AG10803 (cell line): ENCODE results near the gene PIP4K2A.
A peak's percentile ranks its signal among the peaks of the same experiment; 100 is the strongest.

Source experiments
- DNase-seq: peaks from one replicate; pipeline ENCODE4 v3.0.0; 2010; ENCODE audit warnings: low read depth
- H3K4me3 ChIP-seq: 2 replicates; pipeline ENCODE4 v1.5.1; 2011; ENCODE audit warnings: mild to moderate bottlenecking, low read length, control low read depth
- TF ChIP-seq, protein P1 (sequence below): conservative IDR thresholded peaks from 2 replicates; pipeline ENCODE4 v1.5.1; 2011; ENCODE audit warnings: mild to moderate bottlenecking, low read length, control low read depth, inconsistent platforms

Gene PIP4K2A

DNA sequence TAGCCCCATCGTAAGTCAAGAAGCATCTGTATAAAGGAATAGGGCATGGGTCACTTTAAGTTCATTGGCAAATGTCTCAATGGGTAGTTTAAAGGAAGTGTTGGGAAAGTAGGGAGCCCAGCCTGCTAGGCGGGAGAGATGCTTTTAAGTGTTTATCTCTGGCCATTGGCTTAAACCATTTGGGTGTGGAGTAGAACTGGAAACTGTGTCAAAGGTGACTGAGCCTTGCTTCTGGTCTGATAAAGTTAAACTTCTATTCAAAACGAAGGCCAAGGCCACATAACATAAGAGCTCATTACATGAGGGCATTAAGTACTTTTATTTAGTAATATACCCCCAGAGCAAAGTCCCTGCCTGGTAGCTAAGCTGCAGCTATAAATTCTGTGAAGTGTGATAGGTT, 220.4 kb downstream of the PIP4K2A start:
- H3K4me3 ChIP-seq: no peak overlapping the region
- no peak for DNase-seq
- TF ChIP-seq, protein P1, sequence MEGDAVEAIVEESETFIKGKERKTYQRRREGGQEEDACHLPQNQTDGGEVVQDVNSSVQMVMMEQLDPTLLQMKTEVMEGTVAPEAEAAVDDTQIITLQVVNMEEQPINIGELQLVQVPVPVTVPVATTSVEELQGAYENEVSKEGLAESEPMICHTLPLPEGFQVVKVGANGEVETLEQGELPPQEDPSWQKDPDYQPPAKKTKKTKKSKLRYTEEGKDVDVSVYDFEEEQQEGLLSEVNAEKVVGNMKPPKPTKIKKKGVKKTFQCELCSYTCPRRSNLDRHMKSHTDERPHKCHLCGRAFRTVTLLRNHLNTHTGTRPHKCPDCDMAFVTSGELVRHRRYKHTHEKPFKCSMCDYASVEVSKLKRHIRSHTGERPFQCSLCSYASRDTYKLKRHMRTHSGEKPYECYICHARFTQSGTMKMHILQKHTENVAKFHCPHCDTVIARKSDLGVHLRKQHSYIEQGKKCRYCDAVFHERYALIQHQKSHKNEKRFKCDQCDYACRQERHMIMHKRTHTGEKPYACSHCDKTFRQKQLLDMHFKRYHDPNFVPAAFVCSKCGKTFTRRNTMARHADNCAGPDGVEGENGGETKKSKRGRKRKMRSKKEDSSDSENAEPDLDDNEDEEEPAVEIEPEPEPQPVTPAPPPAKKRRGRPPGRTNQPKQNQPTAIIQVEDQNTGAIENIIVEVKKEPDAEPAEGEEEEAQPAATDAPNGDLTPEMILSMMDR: no peak

- no peak overlapping the region for H3K4me3 ChIP-seq
- DNase-seq: no peak
- TF ChIP-seq, protein P1: no peak
Observed at GRCh38 chr10:22491931-22492615, 222.3 kb downstream of the PIP4K2A start.

DNA sequence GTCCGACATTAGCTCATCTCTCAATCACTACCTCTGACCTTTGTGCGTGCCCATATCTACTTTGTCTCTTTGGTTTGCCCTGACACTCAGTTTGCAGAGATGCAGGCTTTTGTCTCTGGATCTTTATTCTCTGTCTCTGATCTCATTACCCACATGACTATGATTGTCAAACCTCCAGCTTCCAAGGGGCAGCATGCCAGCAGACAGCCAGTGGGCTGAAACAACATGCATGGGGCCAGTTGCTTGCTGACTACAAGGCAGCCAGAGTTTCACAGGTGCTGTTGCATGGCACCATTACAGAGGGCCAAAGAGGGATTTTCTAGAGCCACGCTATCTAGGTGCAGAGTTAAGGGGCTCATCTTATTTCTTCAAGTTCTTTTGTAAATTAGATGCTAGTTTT, 222.9 kb downstream of the PIP4K2A start:
- H3K4me3 ChIP-seq: no peak overlapping the region
- TF ChIP-seq, protein P1: no peak
- no peak for DNase-seq

DNA sequence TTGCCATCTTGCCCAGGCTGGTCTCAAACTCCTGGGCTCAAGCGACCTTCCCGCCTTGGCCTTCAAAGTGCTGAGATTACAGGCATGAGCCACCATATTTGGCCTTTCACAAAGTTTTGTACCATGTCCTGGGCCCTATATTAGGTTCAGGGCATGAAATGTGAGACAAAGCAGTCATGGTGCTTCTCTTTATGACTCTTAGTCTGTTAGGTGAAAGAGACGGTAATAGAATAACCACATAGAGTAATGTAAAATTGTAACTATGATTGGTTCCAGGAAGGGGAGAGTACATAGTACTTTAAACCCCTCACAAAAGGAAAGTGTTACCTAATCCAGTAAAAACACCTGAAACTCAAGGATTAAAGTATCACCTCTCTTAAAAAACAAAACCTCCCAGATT, 224.4 kb downstream of the PIP4K2A start:
- TF ChIP-seq, protein P1: no peak
- DNase-seq: no peak

DNA sequence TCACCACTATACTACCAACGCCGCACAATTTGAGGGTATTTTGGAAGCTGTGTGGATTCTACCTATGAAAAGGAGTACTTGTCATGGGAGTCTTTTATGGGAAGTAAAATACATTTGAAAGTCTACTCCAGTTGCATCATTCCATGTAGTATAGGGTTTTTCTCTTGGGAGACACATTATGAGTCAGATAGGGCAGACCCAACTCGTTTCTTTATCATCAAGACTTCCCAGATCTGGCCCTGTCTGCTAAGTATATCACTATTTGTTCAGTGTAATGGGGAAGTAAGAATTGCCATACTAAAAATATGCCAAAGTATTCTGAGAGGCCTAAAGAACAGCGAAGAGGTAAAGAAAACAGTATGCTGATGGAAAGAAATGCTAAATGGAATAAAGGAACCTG, 224.9 kb downstream of the PIP4K2A start:
- TF ChIP-seq, protein P1: no peak
- no peak for DNase-seq
- no peak overlapping the region for H3K4me3 ChIP-seq

More for the DNA sequence above, 224.4 kb downstream of the PIP4K2A start:
- no peak overlapping the region for H3K4me3 ChIP-seq

- DNase-seq: peak; percentile 29
- TF ChIP-seq, protein P1: no peak
Observed at GRCh38 chr10:22486431-22486830, 227.9 kb downstream of the PIP4K2A start.

More at GRCh38 chr10:22486431-22486830, 227.9 kb downstream of the PIP4K2A start:
- no peak overlapping the region for H3K4me3 ChIP-seq
